Measurements from ENCODE around the gene ITGA5.

Gene ITGA5

DNA sequence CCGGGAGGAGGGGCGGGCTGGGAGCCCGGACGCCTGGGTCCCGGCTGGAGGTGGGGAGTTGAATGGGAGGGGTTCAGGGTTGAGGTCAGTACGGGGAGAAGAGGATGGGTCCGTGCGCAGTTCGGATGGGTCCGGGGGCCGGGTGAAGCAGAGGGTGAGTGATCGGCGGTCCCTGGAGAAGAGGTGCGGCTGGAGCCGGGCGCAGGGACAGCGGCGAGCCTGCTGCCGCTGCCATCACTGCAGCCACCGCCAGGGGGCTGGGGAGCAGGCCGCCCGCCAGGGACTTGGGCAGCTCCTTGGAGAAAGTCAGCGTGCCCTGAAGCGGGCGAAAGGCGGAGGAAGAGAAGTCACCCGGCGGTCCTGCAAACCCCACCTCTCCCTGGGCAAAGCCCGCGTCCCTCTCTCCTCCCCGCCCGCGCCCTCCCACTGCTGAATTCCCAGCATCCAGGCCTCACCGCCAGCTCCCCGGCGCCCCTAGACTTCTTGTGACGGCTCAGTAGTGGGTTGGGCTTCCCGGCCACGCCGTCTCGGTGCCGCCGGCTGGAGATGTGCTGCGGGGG lies 48.8 kb downstream of the ITGA5 start:
- Histone ChIP-seq H3K4me1 (ENCODE audit: control insufficient read depth, insufficient read depth, low read length, unreplicated experiment) (peaks cover 57% of the 10 kb centered on the region), H3K4me3 (ENCODE audit: low read depth, low read length) (peak overlapping the region; percentile 31), H3K27me3 (ENCODE audit: insufficient read depth, low read length) (no peaks in the 10 kb centered on the region), H2AFZ (ENCODE audit: low read length, unreplicated experiment) (no peak overlapping the region), H3K36me3 (ENCODE audit: insufficient read depth, low read length) (no peaks in the 10 kb centered on the region), H3K79me2 (ENCODE audit: control insufficient read depth, insufficient read depth, low read length, unreplicated experiment) (no peaks in the 10 kb centered on the region), H3K27ac (ENCODE audit: low read depth, low read length) (no peak overlapping the region)

DNA sequence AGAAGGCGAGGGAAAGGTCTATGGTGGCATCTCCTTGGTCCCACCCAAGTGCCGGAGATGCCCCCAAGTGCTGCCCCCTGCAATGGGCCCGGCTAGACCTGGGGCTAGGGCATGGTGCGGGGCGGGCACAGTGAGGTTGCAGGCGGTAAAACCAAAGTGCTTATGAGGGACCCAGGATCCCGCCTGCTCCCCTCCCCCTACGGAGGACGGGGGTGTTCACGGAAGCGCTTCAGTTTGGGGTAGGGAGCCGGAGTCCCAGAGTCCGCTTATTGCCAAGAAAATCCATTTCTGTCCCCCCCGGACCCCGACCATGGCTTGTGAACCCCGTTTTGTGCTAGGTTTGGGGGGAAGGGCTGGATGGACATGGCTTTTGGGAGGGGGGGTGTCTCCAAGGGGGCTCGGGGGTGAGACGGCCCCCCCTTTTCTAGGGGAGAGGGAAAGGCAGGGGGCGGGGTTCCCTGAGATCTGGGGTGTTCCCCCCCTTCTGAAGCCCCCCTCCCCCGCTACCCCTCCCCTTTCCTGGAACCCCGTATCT lies 49.4 kb downstream of the ITGA5 start:
- H3K4me3 ChIP-seq (ENCODE audit: low read depth, low read length) = peak overlapping the region; percentile 31
- H3K27ac ChIP-seq (ENCODE audit: low read depth, low read length) = no peak overlapping the region
- H3K4me1 ChIP-seq (ENCODE audit: control insufficient read depth, insufficient read depth, low read length, unreplicated experiment) = peaks cover 51% of the 10 kb centered on the region

DNA sequence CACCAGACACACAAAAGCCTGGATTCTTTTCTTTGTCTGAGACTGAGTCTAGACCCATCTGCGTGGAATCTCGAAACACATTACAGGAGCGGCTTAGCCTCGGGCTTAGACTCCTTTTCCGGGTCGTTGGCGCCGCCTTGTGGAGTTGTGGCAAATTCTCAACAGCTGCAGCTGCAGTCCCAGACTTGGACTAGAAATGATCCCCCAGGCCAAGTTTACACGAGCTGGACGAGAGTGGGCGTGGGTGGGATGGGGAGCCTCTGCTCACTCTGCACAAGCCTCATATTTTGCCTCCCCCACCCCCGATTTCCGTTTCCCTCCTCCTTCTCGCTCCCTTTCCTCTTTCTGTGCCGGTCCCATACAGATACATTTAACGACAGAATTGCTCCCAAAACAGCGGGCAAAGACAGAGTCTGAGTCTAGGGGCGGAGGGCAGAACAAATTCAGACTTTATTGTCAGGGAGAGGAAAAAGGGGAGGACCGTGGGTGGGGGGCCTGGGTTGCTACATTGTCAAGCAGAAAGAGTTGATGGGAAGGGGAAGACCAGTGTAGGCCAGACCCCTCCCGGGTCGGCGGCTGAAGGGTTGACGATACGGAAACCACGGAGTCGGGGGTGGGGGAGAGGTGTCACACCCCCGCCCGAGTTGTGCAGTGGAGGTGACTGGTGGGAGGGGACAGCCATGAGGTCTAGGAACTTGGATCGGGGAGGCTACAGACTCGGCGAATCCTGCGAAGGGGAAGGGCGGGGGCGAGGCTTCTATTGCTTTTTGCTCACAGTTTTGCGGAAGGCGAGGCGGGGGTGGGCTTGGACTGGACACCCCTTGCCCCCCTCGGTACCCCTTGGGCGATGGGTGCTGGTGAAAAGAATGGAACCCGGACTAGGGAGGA lies 50.1 kb downstream of the ITGA5 start:
- no peaks in the 10 kb centered on the region for H3K36me3 ChIP-seq (ENCODE audit: insufficient read depth, low read length)
- no peaks in the 10 kb centered on the region for H3K79me2 ChIP-seq (ENCODE audit: control insufficient read depth, insufficient read depth, low read length, unreplicated experiment)
- H2AFZ ChIP-seq (ENCODE audit: low read length, unreplicated experiment) = no peak overlapping the region
- H3K27ac ChIP-seq (ENCODE audit: low read depth, low read length) = no peak overlapping the region
- peaks cover 44% of the 10 kb centered on the region for H3K4me1 ChIP-seq (ENCODE audit: control insufficient read depth, insufficient read depth, low read length, unreplicated experiment)
- peak overlapping the region; percentile 21; the same call in 1 of the 2 replicates for H3K4me3 ChIP-seq (ENCODE audit: low read depth, low read length)
- H3K27me3 ChIP-seq (ENCODE audit: insufficient read depth, low read length) = no peaks in the 10 kb centered on the region

More for the DNA sequence above, 49.4 kb downstream of the ITGA5 start:
- Histone ChIP-seq H3K79me2 (ENCODE audit: control insufficient read depth, insufficient read depth, low read length, unreplicated experiment) (no peaks in the 10 kb centered on the region), H3K27me3 (ENCODE audit: insufficient read depth, low read length) (no peaks in the 10 kb centered on the region), H3K36me3 (ENCODE audit: insufficient read depth, low read length) (no peaks in the 10 kb centered on the region), H2AFZ (ENCODE audit: low read length, unreplicated experiment) (no peak overlapping the region)

DNA sequence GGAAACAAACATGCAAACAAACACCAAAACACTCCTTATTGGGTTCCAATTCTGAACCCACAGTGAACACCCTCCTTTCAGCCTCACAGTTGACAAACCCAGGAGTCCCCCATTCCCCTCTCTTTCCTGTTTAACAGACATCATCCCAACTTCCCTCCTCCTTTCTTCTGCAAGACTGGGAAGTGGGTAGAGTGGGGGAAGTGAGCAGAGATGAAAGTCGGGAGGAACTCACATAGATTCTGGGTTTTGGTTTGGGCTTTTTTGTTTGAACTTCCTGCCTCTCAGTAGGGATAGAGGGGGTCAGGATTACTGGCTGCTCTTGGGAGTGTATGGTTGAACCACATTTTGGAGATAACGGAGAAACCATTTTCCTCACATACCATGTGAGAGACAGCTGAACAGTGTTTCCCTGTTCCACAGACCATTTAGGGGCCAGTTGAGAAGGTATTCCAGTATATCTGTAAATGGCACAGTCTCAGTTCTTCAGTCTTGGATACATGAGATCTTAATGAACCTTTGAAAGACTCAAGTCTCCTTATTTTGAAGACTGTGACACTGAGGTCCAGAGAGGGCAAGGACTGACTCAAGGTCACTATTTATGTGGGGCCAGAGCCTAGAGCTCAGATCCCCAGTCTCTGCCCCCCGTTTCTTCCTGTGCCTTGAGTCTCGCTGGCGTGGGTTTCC lies 50.9 kb downstream of the ITGA5 start:
- no peaks in the 10 kb centered on the region for H3K36me3 ChIP-seq (ENCODE audit: insufficient read depth, low read length)
- H3K79me2 ChIP-seq (ENCODE audit: control insufficient read depth, insufficient read depth, low read length, unreplicated experiment) = no peaks in the 10 kb centered on the region
- H3K27ac ChIP-seq (ENCODE audit: low read depth, low read length) = no peak overlapping the region
- no peaks in the 10 kb centered on the region for H3K27me3 ChIP-seq (ENCODE audit: insufficient read depth, low read length)
- H3K4me3 ChIP-seq (ENCODE audit: low read depth, low read length) = no peak overlapping the region
- H2AFZ ChIP-seq (ENCODE audit: low read length, unreplicated experiment) = no peak overlapping the region
- H3K4me1 ChIP-seq (ENCODE audit: control insufficient read depth, insufficient read depth, low read length, unreplicated experiment) = peaks cover 36% of the 10 kb centered on the region

DNA sequence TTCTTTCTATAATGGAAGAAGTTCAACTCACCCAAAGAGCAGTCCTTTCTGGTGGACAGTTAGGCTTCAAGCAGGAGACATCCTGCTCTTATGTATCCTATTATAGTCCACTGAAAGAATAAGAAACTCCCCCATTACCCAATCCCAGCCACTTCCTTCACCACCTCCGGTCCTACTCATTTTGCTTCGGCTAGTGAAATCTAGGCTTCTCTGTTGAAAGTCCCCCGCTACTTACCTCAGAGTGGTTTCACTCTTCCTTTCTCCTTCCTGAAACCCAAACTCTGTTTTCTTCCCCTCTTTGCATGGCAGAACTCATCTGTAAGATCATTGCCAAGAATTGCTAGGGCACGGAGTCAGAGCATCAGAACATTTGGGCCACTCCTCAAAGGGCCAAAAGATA lies 54.7 kb downstream of the ITGA5 start, which contains the start of gene GPR84:
Gene GPR84 (minus strand): TSS at position 74 of the 400 bp plus-strand sequence. CDS start 635 bp downstream, outside the sequence.
- Histone ChIP-seq H3K27me3 (ENCODE audit: insufficient read depth, low read length) (no peaks in the 10 kb centered on the region), H3K4me1 (ENCODE audit: control insufficient read depth, insufficient read depth, low read length, unreplicated experiment) (peaks cover 20% of the 10 kb centered on the region), H3K36me3 (ENCODE audit: insufficient read depth, low read length) (no peaks in the 10 kb centered on the region), H3K27ac (ENCODE audit: low read depth, low read length) (no peak within 1 kb of the TSS), H3K79me2 (ENCODE audit: control insufficient read depth, insufficient read depth, low read length, unreplicated experiment) (no peaks in the 10 kb centered on the region), H2AFZ (ENCODE audit: low read length, unreplicated experiment) (no peak within 1 kb of the TSS), H3K4me3 (ENCODE audit: low read depth, low read length) (no peak within 1 kb of the TSS)

DNA sequence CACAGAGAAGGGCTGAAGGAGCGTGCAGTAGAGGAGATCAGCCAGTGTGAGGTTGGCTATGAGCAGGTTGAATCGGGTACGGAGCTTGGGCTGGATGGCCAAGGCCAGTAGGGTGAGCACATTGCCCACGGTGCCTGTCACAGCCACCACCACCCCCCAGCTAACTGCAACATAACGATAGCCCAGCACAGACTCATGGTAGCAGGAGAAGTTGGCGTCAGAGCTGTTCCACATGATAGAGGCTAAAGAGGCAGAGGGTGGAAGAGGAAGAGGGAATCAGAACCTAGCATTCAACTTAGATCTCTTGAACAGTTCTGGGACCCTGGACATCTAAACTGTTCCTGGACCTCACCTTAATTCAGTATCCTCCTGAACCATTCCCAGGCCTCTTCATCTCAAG lies 55.4 kb downstream of the ITGA5 start:
- H3K4me1 ChIP-seq (ENCODE audit: control insufficient read depth, insufficient read depth, low read length, unreplicated experiment) = peaks cover 15% of the 10 kb centered on the region
- H3K4me3 ChIP-seq (ENCODE audit: low read depth, low read length) = no peak overlapping the region
- H2AFZ ChIP-seq (ENCODE audit: low read length, unreplicated experiment) = no peak overlapping the region
- no peaks in the 10 kb centered on the region for H3K36me3 ChIP-seq (ENCODE audit: insufficient read depth, low read length)
- H3K27me3 ChIP-seq (ENCODE audit: insufficient read depth, low read length) = no peaks in the 10 kb centered on the region
- no peak overlapping the region for H3K27ac ChIP-seq (ENCODE audit: low read depth, low read length)
- no peaks in the 10 kb centered on the region for H3K79me2 ChIP-seq (ENCODE audit: control insufficient read depth, insufficient read depth, low read length, unreplicated experiment)

DNA sequence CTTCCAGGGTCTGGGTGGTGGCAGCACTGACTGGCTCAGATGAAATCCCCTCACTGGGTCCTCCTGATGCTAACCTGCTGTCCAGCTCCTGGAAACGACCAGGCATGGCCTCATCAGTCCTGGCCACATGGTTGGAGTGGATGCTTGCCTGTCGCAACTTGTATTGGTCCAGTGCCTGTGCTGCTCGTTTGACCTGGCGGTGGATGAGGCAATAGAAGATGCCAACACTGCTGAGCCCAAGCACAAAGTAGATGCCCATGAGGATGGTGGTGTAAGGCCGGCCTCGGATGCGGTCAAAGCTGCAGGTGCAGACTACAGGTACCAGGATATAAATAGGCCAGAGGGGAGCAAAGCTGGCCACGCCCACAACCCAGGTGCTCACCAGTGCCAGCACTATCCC lies 56.0 kb downstream of the ITGA5 start:
- no peak overlapping the region for H2AFZ ChIP-seq (ENCODE audit: low read length, unreplicated experiment)
- H3K27me3 ChIP-seq (ENCODE audit: insufficient read depth, low read length) = no peaks in the 10 kb centered on the region
- no peak overlapping the region for H3K4me3 ChIP-seq (ENCODE audit: low read depth, low read length)

DNA sequence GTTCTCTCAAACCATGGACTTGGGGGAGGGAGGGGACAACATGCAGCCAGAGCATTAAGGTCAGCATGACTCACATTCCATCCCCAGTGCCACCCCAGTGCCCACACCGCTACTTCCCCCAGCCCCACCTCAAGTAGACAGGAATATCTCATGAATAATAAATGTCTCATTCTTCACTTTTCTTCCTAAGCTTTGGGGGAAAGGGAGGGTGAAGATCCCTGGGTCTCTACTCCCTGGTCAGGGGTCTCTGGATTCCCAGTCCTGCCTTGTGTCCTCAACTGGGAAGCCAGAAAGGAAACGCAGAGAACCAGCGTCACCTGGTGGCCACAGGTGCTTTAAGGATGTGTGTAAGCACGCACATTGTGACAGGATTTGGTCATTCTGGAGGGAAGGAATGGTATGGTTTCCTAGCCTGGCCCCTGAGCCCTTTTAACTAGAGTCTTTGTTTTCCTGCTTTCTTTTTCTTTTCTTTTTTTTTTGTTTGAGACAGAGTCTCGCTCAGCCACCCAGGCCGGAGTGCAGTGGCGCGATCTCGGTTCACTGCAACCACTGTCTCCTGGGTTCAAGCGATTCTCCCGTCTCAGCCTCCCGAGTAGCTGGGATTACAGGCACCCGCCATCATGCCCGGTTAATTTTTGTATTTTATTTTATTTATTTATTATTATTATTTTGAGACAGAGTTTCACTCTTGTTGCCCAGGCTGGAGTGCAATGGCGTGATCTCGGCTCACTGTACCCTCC lies 58.2 kb downstream of the ITGA5 start:
- Histone ChIP-seq H3K27ac (ENCODE audit: low read depth, low read length) (peak overlapping the region; percentile 82), H3K4me1 (ENCODE audit: control insufficient read depth, insufficient read depth, low read length, unreplicated experiment) (peaks cover 20% of the 10 kb centered on the region), H3K4me3 (ENCODE audit: low read depth, low read length) (no peak overlapping the region), H3K79me2 (ENCODE audit: control insufficient read depth, insufficient read depth, low read length, unreplicated experiment) (no peaks in the 10 kb centered on the region), H3K27me3 (ENCODE audit: insufficient read depth, low read length) (no peaks in the 10 kb centered on the region), H2AFZ (ENCODE audit: low read length, unreplicated experiment) (no peak overlapping the region), H3K36me3 (ENCODE audit: insufficient read depth, low read length) (no peaks in the 10 kb centered on the region)

More for the DNA sequence above, 56.0 kb downstream of the ITGA5 start:
- H3K79me2 ChIP-seq (ENCODE audit: control insufficient read depth, insufficient read depth, low read length, unreplicated experiment) = no peaks in the 10 kb centered on the region
- H3K36me3 ChIP-seq (ENCODE audit: insufficient read depth, low read length) = no peaks in the 10 kb centered on the region
- H3K27ac ChIP-seq (ENCODE audit: low read depth, low read length) = no peak overlapping the region
- peaks cover 15% of the 10 kb centered on the region for H3K4me1 ChIP-seq (ENCODE audit: control insufficient read depth, insufficient read depth, low read length, unreplicated experiment)

DNA sequence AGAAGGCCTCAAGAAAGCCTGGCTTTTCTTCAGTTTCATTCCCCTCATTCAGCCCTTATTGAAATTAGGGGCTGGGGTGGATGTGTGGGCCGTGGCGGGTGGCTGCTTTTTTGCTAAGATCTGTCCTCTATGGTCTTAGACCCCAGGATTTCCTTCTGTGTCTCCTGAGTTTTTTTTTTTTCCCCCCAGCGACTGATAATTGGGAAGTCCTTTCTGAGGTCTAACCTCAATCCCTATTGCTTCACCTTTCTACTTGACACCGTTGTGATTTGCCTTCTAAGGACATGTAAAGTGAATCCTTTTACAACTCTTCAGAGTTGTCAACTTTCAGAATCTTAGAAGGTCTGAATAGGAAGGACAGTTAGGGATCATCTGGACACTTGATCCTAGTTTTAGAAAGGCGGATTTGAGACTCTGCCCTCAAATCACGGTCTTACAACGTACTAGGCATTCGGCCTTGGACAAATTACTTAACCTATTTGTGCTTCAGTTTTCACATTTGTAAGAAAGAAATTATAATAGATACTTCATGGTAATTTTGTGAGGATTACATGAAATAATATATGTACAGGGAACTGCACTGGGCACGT lies 59.2 kb downstream of the ITGA5 start:
- Histone ChIP-seq H3K4me1 (ENCODE audit: control insufficient read depth, insufficient read depth, low read length, unreplicated experiment) (peaks cover 20% of the 10 kb centered on the region), H3K79me2 (ENCODE audit: control insufficient read depth, insufficient read depth, low read length, unreplicated experiment) (no peaks in the 10 kb centered on the region), H3K36me3 (ENCODE audit: insufficient read depth, low read length) (no peaks in the 10 kb centered on the region), H3K4me3 (ENCODE audit: low read depth, low read length) (peak overlapping the region; percentile 75), H3K27me3 (ENCODE audit: insufficient read depth, low read length) (no peaks in the 10 kb centered on the region), H3K27ac (ENCODE audit: low read depth, low read length) (peak overlapping the region; percentile 82), H2AFZ (ENCODE audit: low read length, unreplicated experiment) (no peak overlapping the region)
